Gastroesophageal sphincter (tissue), 3 donors: ENCODE measurements around the gene ALG3.

Experiments
- CTCF ChIP-seq, 4 experiments: fragments of 200-600 bp in 2 of 4; fragments of 450-650 bp in 2 of 4; sonication (generic) in 1 of 4; IDR thresholded peaks; one replicate each; pipeline ENCODE4 v1.5.1; 2017 to 2019; ENCODE audit warnings: antibody characterized with exemption in 4 of 4, mild to moderate bottlenecking in 2 of 4, moderate library complexity in 2 of 4
- POLR2A ChIP-seq, 2 donors: fragments of 450-650 bp; IDR thresholded peaks; one replicate each; pipeline ENCODE4 v1.6.1; 2017; ENCODE audit warnings: antibody characterized with exemption in 2 of 2, mild to moderate bottlenecking in 2 of 2, moderate library complexity in 1 of 2

GRCh38 chr3:184262764-184263179 lies 14.0 kb upstream of the ALG3 start:
- no peak for TF ChIP-seq CTCF (IDR thresholded peaks at IDR 0.05)
- no peak for TF ChIP-seq POLR2A (IDR thresholded peaks at IDR 0.05)
